Measurements from ENCODE around the gene DCAF6. TPM values are rescaled to one million over a fixed set of nuclear protein-coding genes. Genes with fewer than 3 reads are reported as not detected.
A peak's percentile ranks its signal among the peaks of the same experiment; 100 is the strongest.

The DCAF6 gene
- total and polyA plus RNA-seq, 4 donors: 19.7 to 120 (median 28.2) TPM

DNA sequence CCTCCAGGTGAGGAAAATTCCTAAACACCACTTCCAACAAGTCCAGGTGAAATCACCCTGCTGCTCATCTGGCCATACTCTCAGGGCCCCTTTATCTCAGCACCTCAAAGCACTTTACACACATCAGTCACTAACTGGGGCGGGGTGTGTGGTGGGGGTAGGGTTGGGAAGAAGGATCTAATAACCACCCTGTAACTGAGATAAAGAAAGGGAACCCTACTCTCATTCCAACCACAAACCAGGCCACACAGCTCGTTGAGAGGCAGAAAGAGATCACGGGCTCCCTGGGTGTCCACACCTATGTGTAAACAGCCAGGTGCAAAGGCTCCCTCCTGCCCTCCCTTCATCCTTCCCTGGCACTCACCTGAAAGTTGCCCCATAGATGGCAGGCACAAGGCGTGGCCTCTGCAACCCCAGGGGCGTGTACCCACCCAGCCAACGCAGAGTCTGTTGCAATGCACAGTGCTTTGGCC, 179.9 kb downstream of the DCAF6 start:
- DNase-seq: peak in 1 of 3 donors; percentile 13
- TF ChIP-seq, protein P1, sequence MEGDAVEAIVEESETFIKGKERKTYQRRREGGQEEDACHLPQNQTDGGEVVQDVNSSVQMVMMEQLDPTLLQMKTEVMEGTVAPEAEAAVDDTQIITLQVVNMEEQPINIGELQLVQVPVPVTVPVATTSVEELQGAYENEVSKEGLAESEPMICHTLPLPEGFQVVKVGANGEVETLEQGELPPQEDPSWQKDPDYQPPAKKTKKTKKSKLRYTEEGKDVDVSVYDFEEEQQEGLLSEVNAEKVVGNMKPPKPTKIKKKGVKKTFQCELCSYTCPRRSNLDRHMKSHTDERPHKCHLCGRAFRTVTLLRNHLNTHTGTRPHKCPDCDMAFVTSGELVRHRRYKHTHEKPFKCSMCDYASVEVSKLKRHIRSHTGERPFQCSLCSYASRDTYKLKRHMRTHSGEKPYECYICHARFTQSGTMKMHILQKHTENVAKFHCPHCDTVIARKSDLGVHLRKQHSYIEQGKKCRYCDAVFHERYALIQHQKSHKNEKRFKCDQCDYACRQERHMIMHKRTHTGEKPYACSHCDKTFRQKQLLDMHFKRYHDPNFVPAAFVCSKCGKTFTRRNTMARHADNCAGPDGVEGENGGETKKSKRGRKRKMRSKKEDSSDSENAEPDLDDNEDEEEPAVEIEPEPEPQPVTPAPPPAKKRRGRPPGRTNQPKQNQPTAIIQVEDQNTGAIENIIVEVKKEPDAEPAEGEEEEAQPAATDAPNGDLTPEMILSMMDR (IDR thresholded peaks at IDR 0.05; ENCODE audit: control extremely low read depth, extremely low read depth): no peak

DNA sequence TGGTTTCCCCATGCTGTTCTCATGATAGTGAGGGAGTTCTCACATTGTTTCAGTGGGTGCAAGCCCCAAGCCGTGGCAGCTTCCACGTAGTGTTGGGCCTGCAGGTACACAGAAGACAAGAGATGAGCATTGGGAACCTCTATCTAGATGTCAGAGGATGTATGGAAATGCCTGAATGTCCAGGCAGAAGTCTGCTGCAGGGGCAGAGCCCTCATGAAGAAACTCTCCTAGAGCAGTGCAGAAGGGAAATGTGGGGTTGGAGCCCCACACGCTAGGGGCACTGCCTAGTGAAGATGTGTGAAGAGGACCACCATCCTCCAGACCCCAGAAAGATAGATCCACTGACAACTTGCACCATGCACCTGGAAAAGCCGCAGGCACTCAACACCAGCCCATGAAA, 183.3 kb downstream of the DCAF6 start:
- TF ChIP-seq, protein P1 (IDR thresholded peaks at IDR 0.05; ENCODE audit: control extremely low read depth, extremely low read depth): no peak
- peaks cover 0 to 26% (median 6%) of the 10 kb centered on the region in 4 donors for H3K36me3 ChIP-seq (ENCODE audit: control insufficient read depth in 4 of 4, insufficient read depth in 4 of 4, low read length in 4 of 4)
- ATAC-seq (ENCODE audit: insufficient read depth, low FRiP score) (no peak), DNase-seq (no peak)
- H3K4me3 ChIP-seq: no peak overlapping the region
- H3K27me3 ChIP-seq (ENCODE audit: control insufficient read depth in 3 of 3, insufficient read depth in 3 of 3, low read length in 2 of 3): no peaks in the 10 kb centered on the region
- no peak overlapping the region for H3K27ac ChIP-seq (ENCODE audit: low read depth in 1 of 2, low read length in 1 of 2)
- no peaks in the 10 kb centered on the region for H3K9me3 ChIP-seq (ENCODE audit: control insufficient read depth in 4 of 4, insufficient read depth in 3 of 4, low read length in 3 of 4)
- WGBS, 2 donors: 91 to 97% methylated on average over 4 of the region's 4 CpGs
- no peak overlapping the region for H3K9ac ChIP-seq (ENCODE audit: insufficient read depth in 1 of 2, low read length in 2 of 2)
- peaks cover 0 to 12% (median 7%) of the 10 kb centered on the region in 5 donors for H3K4me1 ChIP-seq (ENCODE audit: control insufficient read depth in 5 of 5, insufficient read depth in 5 of 5, low read length in 5 of 5)

More for the DNA sequence above, 179.9 kb downstream of the DCAF6 start:
- peaks cover 0 to 4% (median 3%) of the 10 kb centered on the region in 5 donors for H3K4me1 ChIP-seq (ENCODE audit: control insufficient read depth in 5 of 5, insufficient read depth in 5 of 5, low read length in 5 of 5)
- H3K4me3 ChIP-seq: no peak overlapping the region
- no peaks in the 10 kb centered on the region for H3K27me3 ChIP-seq (ENCODE audit: control insufficient read depth in 3 of 3, insufficient read depth in 3 of 3, low read length in 2 of 3)
- WGBS, 2 donors: 64 to 79% methylated on average over 6 of the region's 6 CpGs
- H3K9me3 ChIP-seq (ENCODE audit: control insufficient read depth in 4 of 4, insufficient read depth in 3 of 4, low read length in 3 of 4): no peaks in the 10 kb centered on the region
- ATAC-seq (ENCODE audit: insufficient read depth, low FRiP score): peak; percentile 55
- no peak overlapping the region for H3K9ac ChIP-seq (ENCODE audit: insufficient read depth in 1 of 2, low read length in 2 of 2)
- H3K27ac ChIP-seq (ENCODE audit: low read depth in 1 of 2, low read length in 1 of 2): no peak overlapping the region
- peaks cover 0 to 21% (median 7%) of the 10 kb centered on the region in 4 donors for H3K36me3 ChIP-seq (ENCODE audit: control insufficient read depth in 4 of 4, insufficient read depth in 4 of 4, low read length in 4 of 4)

DNA sequence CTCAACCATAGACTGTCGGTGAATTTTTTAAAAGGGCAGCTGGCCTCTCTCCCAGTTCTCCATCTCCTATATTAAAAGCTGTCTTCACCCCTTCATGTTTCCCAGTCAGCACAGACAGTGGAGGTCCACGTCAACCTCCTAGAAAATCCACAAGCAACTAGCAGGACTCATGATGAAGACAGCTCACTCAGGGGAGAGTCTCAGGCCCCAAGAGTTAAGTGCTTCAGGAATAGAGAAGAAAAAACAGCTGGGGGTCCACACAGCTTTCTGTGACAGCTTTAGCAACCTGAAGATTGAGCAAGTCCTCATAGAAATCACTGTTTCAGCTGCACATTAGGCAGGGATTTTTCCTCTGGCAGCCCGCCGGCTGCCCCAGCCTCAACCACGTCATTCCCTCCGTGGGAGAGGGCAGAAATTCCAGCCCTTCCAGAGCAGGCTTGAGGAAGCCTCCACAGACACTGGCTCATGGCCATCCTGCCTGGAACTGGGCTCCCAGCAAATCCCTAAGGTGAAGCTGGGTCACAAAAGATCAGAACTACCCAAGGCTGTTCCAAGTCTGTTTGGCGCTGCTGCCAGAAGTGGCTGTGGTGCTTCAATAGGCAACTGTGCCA, 185.0 kb downstream of the DCAF6 start:
- peak overlapping the region in 1 of 2 donors; percentile 60 for H3K27ac ChIP-seq (ENCODE audit: low read depth in 1 of 2, low read length in 1 of 2)
- peak; percentile 24 for ATAC-seq (ENCODE audit: insufficient read depth, low FRiP score)
- peaks cover 0 to 12% (median 7%) of the 10 kb centered on the region in 5 donors for H3K4me1 ChIP-seq (ENCODE audit: control insufficient read depth in 5 of 5, insufficient read depth in 5 of 5, low read length in 5 of 5)
- peak overlapping the region in 1 of 2 donors; percentile 72 for H3K9ac ChIP-seq (ENCODE audit: insufficient read depth in 1 of 2, low read length in 2 of 2)
- TF ChIP-seq, protein P1 (IDR thresholded peaks at IDR 0.05; ENCODE audit: control extremely low read depth, extremely low read depth): no peak
- H3K36me3 ChIP-seq (ENCODE audit: control insufficient read depth in 4 of 4, insufficient read depth in 4 of 4, low read length in 4 of 4): peaks cover 0 to 28% (median 6%) of the 10 kb centered on the region in 4 donors
- H3K4me3 ChIP-seq: no peak overlapping the region
- peak; percentile 67 to 78 (median 69) for DNase-seq
- H3K9me3 ChIP-seq (ENCODE audit: control insufficient read depth in 4 of 4, insufficient read depth in 3 of 4, low read length in 3 of 4): no peaks in the 10 kb centered on the region
- 73 to 75% methylated on average over 7 of the region's 7 CpGs for WGBS, 2 donors
- no peaks in the 10 kb centered on the region for H3K27me3 ChIP-seq (ENCODE audit: control insufficient read depth in 3 of 3, insufficient read depth in 3 of 3, low read length in 2 of 3)

All from lung (tissue), 12 donors.